GM21723 (cell line): ENCODE measurements around the gene KIFC1.
A peak's percentile ranks its signal among the peaks of the same experiment; 100 is the strongest.
"Not testable (repeated sequence)": the region's sequence is repeated elsewhere in the genome, so short reads cannot be mapped to it uniquely, and the experiment has no call there.

Experiments used
- ATAC-seq: cut with Tn5 transposase; IDR thresholded peaks from one replicate; pipeline ENCODE4 v1.9.1; 2021; ENCODE audit warnings: mild to moderate bottlenecking, moderate library complexity; ENCODE audit not compliant: unreplicated experiment

The KIFC1 gene, protein sequence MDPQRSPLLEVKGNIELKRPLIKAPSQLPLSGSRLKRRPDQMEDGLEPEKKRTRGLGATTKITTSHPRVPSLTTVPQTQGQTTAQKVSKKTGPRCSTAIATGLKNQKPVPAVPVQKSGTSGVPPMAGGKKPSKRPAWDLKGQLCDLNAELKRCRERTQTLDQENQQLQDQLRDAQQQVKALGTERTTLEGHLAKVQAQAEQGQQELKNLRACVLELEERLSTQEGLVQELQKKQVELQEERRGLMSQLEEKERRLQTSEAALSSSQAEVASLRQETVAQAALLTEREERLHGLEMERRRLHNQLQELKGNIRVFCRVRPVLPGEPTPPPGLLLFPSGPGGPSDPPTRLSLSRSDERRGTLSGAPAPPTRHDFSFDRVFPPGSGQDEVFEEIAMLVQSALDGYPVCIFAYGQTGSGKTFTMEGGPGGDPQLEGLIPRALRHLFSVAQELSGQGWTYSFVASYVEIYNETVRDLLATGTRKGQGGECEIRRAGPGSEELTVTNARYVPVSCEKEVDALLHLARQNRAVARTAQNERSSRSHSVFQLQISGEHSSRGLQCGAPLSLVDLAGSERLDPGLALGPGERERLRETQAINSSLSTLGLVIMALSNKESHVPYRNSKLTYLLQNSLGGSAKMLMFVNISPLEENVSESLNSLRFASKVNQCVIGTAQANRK

GRCh38 chr6:33391278-33391921, at the start of gene KIFC1:
TSS of gene KIFC1 (plus strand) at chr6:33391823. CDS start at chr6:33391986, 163 bp downstream.
- peak; percentile 86 for ATAC-seq

- ATAC-seq = not testable (repeated sequence)
Observed at GRCh38 chr6:33343606-33343952, 48.0 kb upstream of the KIFC1 start.

DNA sequence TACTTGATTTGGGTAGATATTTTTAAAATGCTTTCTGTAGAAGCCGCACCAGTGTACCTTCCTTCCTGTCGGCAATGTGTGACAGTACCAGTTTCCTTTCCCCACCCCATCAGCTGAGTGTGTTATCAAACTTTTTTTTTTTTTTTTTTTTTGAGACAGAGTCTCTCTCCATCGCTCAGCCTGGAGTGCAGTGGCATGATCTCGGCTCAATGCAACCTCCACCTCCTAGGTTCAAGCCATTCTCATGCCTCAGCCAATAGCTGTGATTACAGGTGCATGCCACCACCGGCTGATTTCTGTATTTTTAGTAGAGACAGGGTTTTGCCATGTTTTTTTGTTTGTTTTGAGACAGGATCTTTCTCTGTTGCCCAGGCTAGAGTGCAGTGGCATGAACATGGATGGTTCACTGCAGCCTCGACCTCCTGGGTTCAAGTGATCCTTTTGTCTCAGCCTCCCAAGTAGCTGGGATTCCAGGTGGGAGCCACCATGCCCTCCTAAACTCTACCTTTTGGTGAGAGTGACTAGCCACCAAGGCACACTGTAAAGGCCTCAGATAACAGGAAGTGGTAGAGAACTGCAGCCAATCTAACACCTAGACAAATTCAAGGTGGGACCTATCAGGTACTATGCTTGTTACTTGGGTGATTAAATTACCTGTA, 47.5 kb upstream of the KIFC1 start:
- peak; percentile 70 for ATAC-seq

DNA sequence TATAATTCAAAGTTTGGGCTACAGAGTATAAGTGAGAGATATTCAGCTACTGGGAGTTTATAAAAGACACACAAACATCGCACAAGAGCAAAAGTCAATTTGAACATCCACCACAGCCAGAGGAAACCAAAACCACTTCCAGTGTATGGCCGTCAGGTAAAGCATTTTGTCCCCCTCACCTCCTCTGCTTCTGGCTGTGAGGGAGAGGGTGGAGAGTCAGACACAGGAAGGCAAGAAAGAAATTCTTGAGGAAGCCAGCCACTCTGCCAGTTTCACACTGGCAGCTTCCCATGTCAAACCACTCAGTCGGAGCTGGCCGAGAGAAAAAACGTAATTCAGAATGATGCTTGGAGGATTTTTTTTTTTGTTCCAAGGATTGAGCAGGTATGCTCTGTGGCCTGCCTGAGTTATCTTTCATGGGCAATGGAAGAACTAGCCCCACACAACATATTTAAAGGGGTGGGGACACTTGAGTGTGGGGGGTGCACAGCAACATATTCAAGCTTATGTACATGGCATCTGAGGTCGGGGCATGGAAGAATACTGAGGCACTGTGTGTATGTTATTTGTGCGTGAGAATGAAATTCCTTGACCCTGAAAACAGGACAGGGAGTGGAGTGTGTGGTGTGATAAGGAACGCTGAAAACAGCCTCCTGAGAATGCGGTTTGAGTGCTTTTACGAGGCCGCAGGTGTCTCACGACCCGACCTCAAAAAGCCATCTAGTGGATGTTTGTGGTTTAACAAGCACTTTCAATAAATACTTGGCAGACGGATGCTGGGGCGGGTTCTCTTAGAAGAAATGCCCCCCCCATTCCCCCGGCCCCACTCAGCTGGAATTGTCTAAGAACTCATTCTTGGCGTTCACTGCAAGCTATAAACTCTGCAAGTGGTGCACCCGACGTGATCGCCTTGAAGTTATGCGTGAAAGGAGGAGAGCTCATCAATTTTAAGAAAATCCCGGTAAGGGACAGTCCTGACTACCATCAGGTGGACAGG, 46.6 kb upstream of the KIFC1 start:
- peak; percentile 31 for ATAC-seq

GRCh38 chr6:33346972-33347371, 44.7 kb upstream of the KIFC1 start:
- ATAC-seq = not testable (repeated sequence)

DNA sequence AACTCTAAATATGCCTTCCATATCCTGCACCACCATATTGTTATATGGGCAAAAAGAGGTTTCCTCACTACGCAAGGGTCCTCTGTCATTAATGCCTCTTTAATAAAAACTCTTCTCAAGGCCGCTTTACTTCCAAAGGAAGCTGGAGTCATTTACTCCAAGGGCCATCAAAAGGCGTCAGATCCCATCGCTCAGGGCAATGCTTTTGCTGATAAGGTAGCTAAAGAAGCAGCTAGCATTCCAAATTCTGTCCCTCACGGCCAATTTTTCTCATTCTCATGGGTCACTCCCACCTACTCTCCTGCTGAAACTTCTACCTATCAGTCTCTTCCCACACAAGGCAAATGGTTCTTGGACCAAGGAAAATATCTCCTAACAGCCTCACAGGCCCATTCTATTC, 43.8 kb upstream of the KIFC1 start:
- no peak for ATAC-seq

DNA sequence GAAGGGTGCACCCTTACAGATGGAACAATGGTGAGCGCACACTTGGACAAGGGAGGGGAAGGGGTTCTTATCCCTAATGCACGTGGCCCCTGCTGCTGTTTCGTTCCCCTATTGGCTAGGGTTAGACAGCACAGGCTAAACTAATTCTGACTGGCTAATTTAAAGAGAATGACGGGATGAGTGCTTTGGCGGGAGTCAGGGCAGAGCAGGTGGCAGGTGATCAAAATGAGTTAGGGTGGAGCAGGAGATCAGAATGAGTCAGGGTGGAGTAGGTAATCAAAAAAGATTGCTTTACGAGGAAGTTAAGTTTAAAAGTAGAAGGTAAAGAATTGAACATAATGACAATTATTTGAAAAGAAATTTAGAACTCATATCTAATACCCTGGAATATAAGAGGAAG, 35.8 kb upstream of the KIFC1 start:
- ATAC-seq = not testable (repeated sequence)

DNA sequence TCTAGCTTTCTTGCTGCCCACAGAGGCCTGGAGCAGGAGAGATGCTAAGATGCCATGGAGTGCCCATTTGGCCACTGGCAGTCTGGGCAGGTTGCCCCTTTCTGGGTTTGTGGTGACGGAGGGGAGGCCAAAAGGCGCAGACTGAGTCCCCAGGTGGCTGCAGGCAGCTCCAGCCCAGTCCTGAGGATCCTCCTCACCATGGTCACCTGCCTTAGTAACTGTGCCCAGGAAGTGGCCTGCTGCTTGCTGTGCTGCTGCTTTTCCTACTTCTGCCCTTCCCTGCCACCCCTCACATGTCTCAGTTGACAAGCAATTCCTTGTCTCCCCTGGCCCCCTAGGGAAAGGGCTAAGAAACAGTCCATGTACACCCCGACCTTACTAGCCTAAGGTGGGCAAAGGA, 35.3 kb upstream of the KIFC1 start:
- no peak for ATAC-seq

- not testable (repeated sequence) for ATAC-seq
Observed at GRCh38 chr6:33357160-33357871, 34.3 kb upstream of the KIFC1 start.

GRCh38 chr6:33359331-33359730, 32.3 kb upstream of the KIFC1 start:
- ATAC-seq = no peak

DNA sequence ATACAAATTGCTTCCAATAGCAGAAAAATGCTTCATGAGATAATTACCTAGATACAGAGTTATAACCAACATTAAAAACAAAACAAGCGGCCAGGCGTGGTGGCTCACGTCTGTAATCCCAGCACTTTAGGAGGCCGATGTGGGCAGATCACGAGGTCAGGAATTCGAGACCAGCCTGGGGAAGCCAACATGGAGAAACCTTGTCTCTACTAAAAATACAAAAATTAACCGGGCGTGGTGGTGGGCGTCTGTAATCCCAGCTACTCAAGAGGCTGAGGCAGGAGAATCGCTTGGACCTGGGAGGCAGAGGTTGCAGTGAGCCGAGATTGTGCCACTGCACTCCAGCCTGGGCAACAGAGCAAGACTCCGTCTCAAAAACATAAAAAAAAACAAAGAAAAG, 28.1 kb upstream of the KIFC1 start:
- not testable (repeated sequence) for ATAC-seq

DNA sequence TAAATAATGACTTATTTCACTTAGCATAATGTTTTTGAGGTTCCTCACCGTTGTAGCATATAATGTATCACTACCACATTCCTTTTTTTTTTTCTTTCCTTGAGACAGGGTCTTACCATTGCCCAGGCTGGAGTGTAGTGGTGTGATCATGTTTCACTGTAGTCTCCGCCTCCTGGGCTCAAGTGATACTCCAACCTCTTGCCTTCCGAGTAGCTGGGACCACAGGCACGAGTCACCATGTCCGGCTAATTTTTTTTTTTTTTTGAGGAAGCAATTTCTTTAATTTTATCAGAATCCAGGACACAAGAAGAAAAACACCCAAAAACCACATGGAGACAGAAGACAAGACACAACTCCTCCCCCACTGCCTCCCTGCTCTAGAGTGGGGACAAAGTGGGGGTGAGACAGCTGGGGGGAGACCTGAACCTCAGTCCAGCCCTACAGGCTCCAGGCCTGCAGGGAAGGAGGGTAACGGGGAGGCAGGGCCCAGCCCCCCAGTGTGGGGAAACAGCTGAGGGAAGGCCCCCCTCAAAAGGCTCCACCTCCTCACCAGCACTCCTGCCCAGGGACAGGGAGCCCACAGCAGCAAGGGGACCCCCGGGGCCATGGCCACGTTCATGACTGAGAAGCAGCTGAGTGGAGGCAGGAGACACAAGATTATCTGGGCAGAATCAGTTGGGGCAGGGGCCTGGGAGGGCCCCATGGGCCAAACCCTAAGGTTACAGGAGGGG, 27.0 kb upstream of the KIFC1 start:
- ATAC-seq = not testable (repeated sequence)

DNA sequence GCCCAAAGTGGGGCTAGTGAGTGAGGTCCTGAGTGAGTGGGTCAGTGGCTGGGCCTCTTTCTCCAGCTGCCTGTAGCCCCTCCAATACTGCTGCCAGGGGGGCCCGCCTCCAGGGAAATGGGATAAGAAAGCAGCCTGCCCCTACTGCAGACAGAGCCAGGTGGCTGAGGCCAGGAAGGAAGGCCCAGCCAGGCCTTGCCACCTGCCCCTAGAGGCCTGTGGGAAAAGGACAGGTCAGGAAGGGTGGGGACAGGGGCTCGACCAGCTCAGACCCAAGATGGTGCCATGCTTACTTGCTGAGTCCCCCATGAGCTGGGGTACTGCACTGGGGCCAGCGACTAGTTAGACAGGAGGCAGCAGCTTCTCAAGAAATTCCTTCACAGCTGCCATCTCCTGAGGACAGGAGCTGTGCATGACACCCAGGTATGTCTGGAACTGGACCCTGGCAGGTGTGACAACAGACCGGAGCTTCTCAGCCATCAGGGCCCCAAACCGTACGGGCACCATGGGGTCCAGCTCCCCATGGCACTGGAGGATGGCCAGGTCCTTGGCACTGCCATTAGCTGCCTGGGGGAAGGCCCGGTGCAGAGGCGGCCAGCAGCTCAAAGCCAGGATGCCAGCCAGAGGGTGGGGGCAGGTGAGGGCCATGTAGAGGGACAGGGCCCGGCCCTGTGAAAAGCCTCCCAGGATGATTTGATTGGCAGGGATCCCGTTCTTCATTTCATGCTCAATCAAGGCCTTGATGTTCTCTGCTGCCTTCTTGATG, 26.2 kb upstream of the KIFC1 start:
- ATAC-seq = not testable (repeated sequence)

DNA sequence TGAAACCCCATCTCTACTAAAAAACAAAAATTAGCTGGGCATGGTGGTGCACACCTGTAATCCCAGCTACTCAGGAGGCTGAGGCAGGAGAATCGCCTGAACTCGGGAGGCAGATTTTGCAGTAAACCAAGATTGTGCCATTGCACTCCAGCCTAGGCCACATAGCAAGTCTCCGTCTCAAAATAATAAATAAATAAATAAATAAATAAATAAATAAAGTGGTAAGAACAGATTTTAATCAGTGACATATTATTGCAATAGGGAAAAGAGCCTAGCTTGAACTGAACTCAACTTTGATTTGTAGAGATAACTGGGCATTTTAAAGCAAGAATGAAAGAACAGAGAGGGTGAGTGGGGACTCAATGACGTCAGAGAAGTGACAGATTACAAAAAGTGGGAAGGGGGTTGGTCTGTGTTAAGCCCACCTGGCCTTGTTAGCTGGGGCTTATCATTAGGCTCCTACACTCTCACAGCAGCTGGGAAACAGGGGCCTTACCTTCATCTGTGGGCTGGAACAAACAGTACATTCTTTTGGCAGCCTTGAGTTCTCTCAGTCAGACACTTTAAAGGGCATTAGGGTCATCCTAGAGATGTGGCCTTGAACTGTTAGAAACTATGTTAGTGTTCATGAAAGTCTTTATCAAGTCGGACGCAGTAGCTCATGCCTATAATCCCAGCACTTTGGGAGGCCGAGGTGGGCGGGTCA, 24.5 kb upstream of the KIFC1 start:
- ATAC-seq = no peak

DNA sequence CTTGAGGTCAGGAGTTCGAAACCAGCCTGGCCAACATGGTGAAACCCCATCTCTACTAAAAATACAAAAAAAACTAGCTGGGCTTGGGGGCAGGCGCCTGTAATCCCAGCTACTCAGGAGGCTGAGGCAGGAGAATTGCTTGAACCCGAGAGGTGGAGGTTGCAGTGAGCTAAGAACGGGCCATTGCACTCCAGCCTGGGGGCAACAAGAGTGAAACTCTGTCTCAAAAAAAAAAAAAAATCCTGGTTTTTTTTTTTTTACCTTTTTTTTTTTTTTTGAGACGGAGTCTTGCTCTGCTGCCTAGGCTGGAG, 24.0 kb upstream of the KIFC1 start:
- not testable (repeated sequence) for ATAC-seq

GRCh38 chr6:33371901-33372300, 19.7 kb upstream of the KIFC1 start:
- not testable (repeated sequence) for ATAC-seq

- ATAC-seq = no peak
Observed at GRCh38 chr6:33372526-33373123, 19.0 kb upstream of the KIFC1 start.
